HepG2 (cell line): ENCODE data around the gene DTNB. TPM values are rescaled to one million over a fixed set of nuclear protein-coding genes. Genes with fewer than 3 reads are reported as not detected.
A peak's percentile ranks its signal among the peaks of the same experiment; 100 is the strongest.

Source experiments
- ATAC-seq: fragments of 200-7000 bp; cut with Tn5 transposase; 3 replicates; pipeline ENCODE4 v1.9.1; 2020; ENCODE audit warnings: mild to moderate bottlenecking, moderate library complexity
- BruUV-seq: library from RNA; stranded (reverse); fragments of 400-500 nt; replicated peaks from 2 replicates; lab custom pipeline; 2021; lab: Mats Ljungman, UMichigan
- CTCF ChIA-PET: fragments of 300-600 bp; formaldehyde crosslinking; extraction: SDS; loops from one replicate; lab custom pipeline; 2021; ENCODE audit warnings: low total read pairs, inconsistent platforms, low intra/inter-chr PET ratio; lab: Yijun Ruan, JAX
- POLR2A ChIA-PET: fragments of 350-600 bp; sonication (Branson Sonifier 250); formaldehyde crosslinking; loops from one replicate; lab custom pipeline; 2020; ENCODE audit warnings: antibody characterized with exemption, inconsistent platforms; lab: Yijun Ruan, JAX
- DNase-seq: peaks from one replicate; pipeline ENCODE4 v3.0.0-alpha.2; 2015; ENCODE audit warnings: low spot score
- FAIRE-seq: peaks from 3 replicates; lab custom pipeline; 2011; peaks lifted over from hg19 to GRCh38; lab: Jason Lieb, UNC
- H2AFZ ChIP-seq: one replicate; pipeline ENCODE4 v1.6.1; 2011; ENCODE audit warnings: low read length, inconsistent platforms
- H3K27ac ChIP-seq: fragments of 300-600 bp; 3 replicates; pipeline ENCODE4 v1.8.0; 2011; ENCODE audit warnings: mixed run types, mild to moderate bottlenecking, mixed read lengths, low read length, inconsistent platforms; ENCODE audit not compliant: insufficient read depth; ENCODE audit errors: extremely low read length
- H3K27me3 ChIP-seq, 2 experiments: fragments of 200-600 bp in 1 of 2; 2 replicates in 1 of 2; 3 replicates in 1 of 2; pipeline versions ENCODE4 v1.6.0 to v1.8.0; 2011; ENCODE audit warnings: low read length in 2 of 2, mild to moderate bottlenecking in 2 of 2, moderate library complexity in 2 of 2, inconsistent platforms in 1 of 2; ENCODE audit not compliant: insufficient read depth in 2 of 2, control insufficient read depth in 1 of 2
- H3K36me3 ChIP-seq, 2 experiments: fragments of 200-600 bp in 1 of 2; replicated peaks in 1 of 2; 2 replicates in 1 of 2; 3 replicates in 1 of 2; pipeline versions ENCODE4 v1.5.1 to v1.8.0; 2011; ENCODE audit warnings: low read length in 2 of 2, inconsistent platforms in 1 of 2; ENCODE audit not compliant: insufficient read depth in 2 of 2, control insufficient read depth in 1 of 2
- H3K4me1 ChIP-seq: 2 replicates; pipeline ENCODE4 v1.5.1; 2012; ENCODE audit warnings: low read length, inconsistent platforms; ENCODE audit not compliant: insufficient read depth
- H3K4me2 ChIP-seq: 2 replicates; pipeline ENCODE4 v1.6.0; 2011; ENCODE audit warnings: low read depth, low read length, inconsistent platforms
- H3K4me3 ChIP-seq, 3 experiments: fragments of 200-600 bp in 1 of 3; sonication (generic), shearing (Covaris generic) in 1 of 3; replicated peaks in 1 of 3; 2 replicates each; pipeline ENCODE4 v1.5.1; 2011 to 2016; ENCODE audit warnings: low read length in 3 of 3, inconsistent platforms in 2 of 3, low read depth in 2 of 3, mild to moderate bottlenecking in 2 of 3, control low read depth in 1 of 3, mixed read lengths in 1 of 3; ENCODE audit not compliant: insufficient read depth in 1 of 3
- H3K79me2 ChIP-seq: one replicate; pipeline ENCODE4 v1.6.1; 2011; ENCODE audit warnings: low read length, inconsistent platforms; ENCODE audit not compliant: insufficient read depth
- H3K9ac ChIP-seq: 2 replicates; pipeline ENCODE4 v1.6.0; 2011; ENCODE audit warnings: mild to moderate bottlenecking, low read depth, low read length, inconsistent platforms; ENCODE audit not compliant: insufficient read depth
- H3K9me3 ChIP-seq: 2 replicates; pipeline ENCODE4 v1.5.1; 2012; ENCODE audit warnings: mild to moderate bottlenecking, low read length
- H4K20me1 ChIP-seq: 2 replicates; pipeline ENCODE4 v1.6.0; 2011; ENCODE audit warnings: inconsistent platforms, mild to moderate bottlenecking, low read length, moderate library complexity; ENCODE audit not compliant: insufficient read depth
- BHLHE40 ChIP-seq: IDR thresholded peaks from 2 replicates; pipeline ENCODE4 v1.6.1; 2011; ENCODE audit warnings: low read length, improper control_type of control experiment
- CENPT ChIP-seq: sonication (generic); formaldehyde crosslinking; IDR thresholded peaks from 2 replicates; pipeline ENCODE4 v1.8.0; 2022; ENCODE audit warnings: low read depth, mild to moderate bottlenecking, moderate library complexity, missing genetic modification reagents
- GPBP1L1 ChIP-seq: sonication (generic); formaldehyde crosslinking; IDR thresholded peaks from 2 replicates; pipeline ENCODE4 v1.5.0; 2020; ENCODE audit warnings: mild to moderate bottlenecking, missing genetic modification reagents
- HDAC6 ChIP-seq: fragments of 200-600 bp; sonication (generic); IDR thresholded peaks from 2 replicates; pipeline ENCODE4 v1.7.0; 2017; ENCODE audit warnings: mild to moderate bottlenecking, antibody characterized with exemption, low read length, low read depth
- JUN ChIP-seq: sonication (generic); formaldehyde crosslinking; IDR thresholded peaks from 2 replicates; pipeline ENCODE4 v1.4.0; 2020; ENCODE audit warnings: mild to moderate bottlenecking, missing genetic modification reagents
- NFE2 ChIP-seq: sonication (generic); formaldehyde crosslinking; IDR thresholded peaks from 2 replicates; pipeline ENCODE4 v1.4.0; 2020; ENCODE audit warnings: missing genetic modification reagents
- NFE2L2 ChIP-seq: fragments of 150-350 bp; IDR thresholded peaks from 2 replicates; pipeline ENCODE4 v1.6.1; 2014; ENCODE audit warnings: low read length
- SRF ChIP-seq: IDR thresholded peaks from 2 replicates; pipeline ENCODE4 v1.6.1; 2011; ENCODE audit warnings: mild to moderate bottlenecking, low read depth, low read length, moderate library complexity
- TBL1XR1 ChIP-seq: fragments of 150-350 bp; IDR thresholded peaks from 2 replicates; pipeline ENCODE4 v1.6.1; 2014; ENCODE audit warnings: borderline replicate concordance, low read length; ENCODE audit not compliant: partially characterized antibody
- TP53 ChIP-seq: sonication (generic); formaldehyde crosslinking; conservative IDR thresholded peaks from 2 replicates; pipeline ENCODE4 v1.4.0; 2020; ENCODE audit warnings: missing genetic modification reagents
- ZBTB21 ChIP-seq: sonication (generic); formaldehyde crosslinking; IDR thresholded peaks from 2 replicates; pipeline ENCODE4 v1.4.0; 2020; ENCODE audit warnings: missing genetic modification reagents
- ZNF253 ChIP-seq: sonication (generic); formaldehyde crosslinking; IDR thresholded peaks from 2 replicates; pipeline ENCODE4 v1.8.0; 2022; ENCODE audit warnings: mild to moderate bottlenecking, missing genetic modification reagents, borderline replicate concordance
- ZNF263 ChIP-seq: sonication (generic); formaldehyde crosslinking; IDR thresholded peaks from 2 replicates; pipeline ENCODE4 v1.4.0; 2020; ENCODE audit warnings: missing genetic modification reagents
- ZNF382 ChIP-seq: sonication (generic); formaldehyde crosslinking; IDR thresholded peaks from 2 replicates; pipeline ENCODE4 v1.5.0; 2020; ENCODE audit warnings: missing genetic modification reagents, mild to moderate bottlenecking, borderline replicate concordance
- ZNF768 ChIP-seq: sonication (generic); formaldehyde crosslinking; IDR thresholded peaks from 2 replicates; pipeline ENCODE4 v1.4.0; 2020; ENCODE audit warnings: missing genetic modification reagents
- ZNF775 ChIP-seq: sonication (generic); formaldehyde crosslinking; IDR thresholded peaks from 2 replicates; pipeline ENCODE4 v1.4.0; 2020; ENCODE audit warnings: missing genetic modification reagents, mild to moderate bottlenecking, moderate library complexity, borderline replicate concordance
- WGBS: methylation state at CpG from one replicate; pipeline ENCODE4 v1.1.6; 2017; ENCODE audit warnings: low lambda C conversion rate; 5-methylcytosine and 5-hydroxymethylcytosine counted together
- in situ Hi-C: cut with HindIII; loops from 2 replicates; pipeline ENCODE4 v1.10.0; 2017; ENCODE audit warnings: low pct_unique_long_range_greater_than_20kb; ENCODE audit not compliant: extremely low pct_ligation_motif_present
- intact Hi-C: fragments of 100-400 bp; cut with micrococcal nuclease; formaldehyde crosslinking; loops from one replicate; pipeline ENCODE4 v1.10.0; 2022; ENCODE audit not compliant: unreplicated experiment
- polyA plus RNA-seq, 8 experiments: library from polyadenylated mRNA; depleted of rRNA in 3 of 8; stranded (reverse) in 7 of 8; unstranded in 1 of 8; fragments of >200 nt; fragmentation: Illumina TruSeq in 4 of 8; extraction: Trizol in 4 of 8; gene quantifications; 2 replicates each; pipeline versions ENCODE4 v1.2.1 to v1.2.3, GENCODE V29; 2011 to 2016; ENCODE audit warnings: low read depth in 4 of 8, missing spikeins in 1 of 8, mixed read lengths in 1 of 8; ENCODE audit not compliant: insufficient read depth in 1 of 8
- total RNA-seq, 5 experiments: library from RNA; depleted of rRNA; stranded (reverse); fragments of >200 nt; fragmentation: Illumina TruSeq; extraction: Trizol; gene quantifications; 2 replicates each; pipeline ENCODE4 v1.2.3, GENCODE V29; 2016; ENCODE audit warnings: low read depth in 1 of 5
- TF ChIP-seq, protein P1 (sequence below): sonication (generic); formaldehyde crosslinking; IDR thresholded peaks from 2 replicates; pipeline ENCODE4 v1.5.1; 2020; ENCODE audit warnings: mild to moderate bottlenecking, moderate library complexity, missing genetic modification reagents

The DTNB gene
- total and polyA plus RNA-seq, 2 of the 13 experiments (the other 11 are each of a cell fraction or from before 2014, with no cell fraction given) = 14.4 to 23.9 TPM

DNA sequence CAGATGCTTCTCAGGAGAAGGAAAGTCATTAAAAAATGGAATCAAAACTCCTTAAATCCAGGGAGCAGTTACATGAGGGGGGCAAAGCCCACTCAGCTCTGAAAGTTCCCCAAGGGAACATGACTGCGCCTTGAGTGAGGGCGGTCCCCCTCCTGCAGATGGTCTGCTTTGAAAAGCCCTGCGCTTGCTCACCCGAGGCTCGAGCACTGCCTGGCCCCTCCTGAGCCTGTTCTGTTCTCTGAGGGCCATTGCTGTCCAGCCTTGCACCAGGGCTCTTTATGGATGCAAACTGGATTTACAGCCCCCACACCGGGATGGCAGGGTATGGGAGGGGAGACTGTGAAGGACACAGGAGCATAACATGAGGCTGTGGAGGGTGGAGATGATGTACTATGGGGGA lies 293.8 kb downstream of the DTNB start:
- no peak overlapping the region for H2AFZ ChIP-seq
- no peak overlapping the region for H3K4me3 ChIP-seq
- WGBS = 63% methylated on average over 5 of the region's 6 CpGs
- no peak for ATAC-seq
- H3K79me2 ChIP-seq = no peaks in the 10 kb centered on the region
- H3K4me1 ChIP-seq = peaks cover 18% of the 10 kb centered on the region
- H4K20me1 ChIP-seq = no peaks in the 10 kb centered on the region
- no peak for FAIRE-seq
- CTCF ChIA-PET = no interaction called here
- no peak for DNase-seq
- POLR2A ChIA-PET = no interaction called here
- in situ Hi-C loops = no loop called here
- BruUV-seq = no TSS peak
- no peak overlapping the region for H3K9ac ChIP-seq
- H3K9me3 ChIP-seq = no peaks in the 10 kb centered on the region
- H3K36me3 ChIP-seq = no peaks in the 10 kb centered on the region
- H3K4me2 ChIP-seq = no peak overlapping the region
- H3K27me3 ChIP-seq = peaks cover 0 to 7% of the 10 kb centered on the region in 2 experiments; a peak in 1 of 5 replicates
- TF ChIP-seq GPBP1L1 (no peak), TP53 (CRISPR knock-in tag) (no peak), HDAC6 (no peak), JUN (no peak), ZNF775 (CRISPR knock-in tag) (no peak), NFE2 (CRISPR knock-in tag) (no peak)
- TF ChIP-seq, all 625 proteins: peak for 0
- no peak overlapping the region for H3K27ac ChIP-seq
- intact Hi-C loops = no loop called here

GRCh38 chr2:25378731-25379490 lies 294.5 kb downstream of the DTNB start:
- Histone ChIP-seq H3K36me3 (no peaks in the 10 kb centered on the region), H3K27ac (no peak overlapping the region), H2AFZ (no peak overlapping the region), H3K4me3 (no peak overlapping the region), H3K79me2 (no peaks in the 10 kb centered on the region)
- no peak for ATAC-seq
- intact Hi-C loops (no loop called here), in situ Hi-C loops (no loop called here)
- POLR2A ChIA-PET = no interaction called here
- no TSS peak for BruUV-seq
- WGBS = 43% methylated on average over 10 of the region's 10 CpGs
- TF ChIP-seq, protein P1, sequence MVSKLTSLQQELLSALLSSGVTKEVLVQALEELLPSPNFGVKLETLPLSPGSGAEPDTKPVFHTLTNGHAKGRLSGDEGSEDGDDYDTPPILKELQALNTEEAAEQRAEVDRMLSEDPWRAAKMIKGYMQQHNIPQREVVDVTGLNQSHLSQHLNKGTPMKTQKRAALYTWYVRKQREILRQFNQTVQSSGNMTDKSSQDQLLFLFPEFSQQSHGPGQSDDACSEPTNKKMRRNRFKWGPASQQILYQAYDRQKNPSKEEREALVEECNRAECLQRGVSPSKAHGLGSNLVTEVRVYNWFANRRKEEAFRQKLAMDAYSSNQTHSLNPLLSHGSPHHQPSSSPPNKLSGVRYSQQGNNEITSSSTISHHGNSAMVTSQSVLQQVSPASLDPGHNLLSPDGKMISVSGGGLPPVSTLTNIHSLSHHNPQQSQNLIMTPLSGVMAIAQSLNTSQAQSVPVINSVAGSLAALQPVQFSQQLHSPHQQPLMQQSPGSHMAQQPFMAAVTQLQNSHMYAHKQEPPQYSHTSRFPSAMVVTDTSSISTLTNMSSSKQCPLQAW = no peak
- no peak for TF ChIP-seq ZNF382 (CRISPR knock-in tag)
- TF ChIP-seq BHLHE40 = no peak
- TF ChIP-seq TBL1XR1 = no peak
- peak; percentile 58; the same call in 1 of the 2 replicates for TF ChIP-seq ZNF263 (CRISPR knock-in tag)
- TF ChIP-seq NFE2L2 = no peak
- TF ChIP-seq CENPT (CRISPR knock-in tag) = no peak
- TF ChIP-seq ZNF253 (CRISPR knock-in tag) = no peak
- peak; percentile 34; the same call in 1 of the 2 replicates for TF ChIP-seq ZNF768 (CRISPR knock-in tag)
- no peak for TF ChIP-seq SRF
- no peak for TF ChIP-seq ZBTB21 (CRISPR knock-in tag)
- TF ChIP-seq, all 625 proteins: peak for 2
- no peaks in the 10 kb centered on the region for H3K9me3 ChIP-seq
- no peak for FAIRE-seq
- H3K9ac ChIP-seq = no peak overlapping the region
- no peak overlapping the region for H3K4me2 ChIP-seq
- peaks cover 0 to 12% of the 10 kb centered on the region in 2 experiments; a peak in 1 of 5 replicates for H3K27me3 ChIP-seq
- no peaks in the 10 kb centered on the region for H4K20me1 ChIP-seq
- DNase-seq = no peak
- CTCF ChIA-PET = no interaction called here
- peaks cover 18% of the 10 kb centered on the region for H3K4me1 ChIP-seq
